Fibroblast of lung (primary cell): ENCODE measurements around the gene PNPO.

Source experiments
- EZH2 ChIP-seq: IDR thresholded peaks from 2 replicates; pipeline ENCODE4 v1.5.1; 2012; ENCODE audit warnings: low read length, control low read depth, mild to moderate bottlenecking; ENCODE audit errors: missing control alignments
- TF ChIP-seq, protein P1 (sequence below), 2 donors: IDR thresholded peaks in 1 of 2; conservative IDR thresholded peaks in 1 of 2; 1 replicate in 1 of 2; 2 replicates in 1 of 2; pipeline ENCODE4 v1.5.1; 2011 to 2012; ENCODE audit warnings: low read length in 2 of 2, control low read depth in 1 of 2, inconsistent platforms in 1 of 2, low read depth in 1 of 2, mild to moderate bottlenecking in 1 of 2

DNA sequence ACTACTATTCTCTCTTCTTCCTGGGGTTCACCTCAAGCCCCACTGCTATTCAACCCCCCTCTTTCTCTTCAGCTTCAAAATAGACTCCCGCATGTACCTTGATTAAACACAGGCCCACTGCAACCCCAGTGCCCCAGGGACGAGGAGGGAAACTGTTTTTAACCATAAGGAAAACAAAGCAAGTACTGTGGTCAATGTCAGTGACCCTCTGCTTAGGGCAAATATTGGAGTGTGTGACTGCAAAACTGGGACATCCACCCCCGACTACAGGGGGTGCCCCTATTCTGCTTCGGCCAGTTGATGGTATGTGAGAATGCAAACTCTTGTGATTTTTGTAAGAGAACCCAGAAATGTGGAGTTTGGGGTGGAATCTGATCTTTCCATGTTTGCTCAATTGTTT, 9.5 kb upstream of the PNPO start:
- TF ChIP-seq, protein P1, sequence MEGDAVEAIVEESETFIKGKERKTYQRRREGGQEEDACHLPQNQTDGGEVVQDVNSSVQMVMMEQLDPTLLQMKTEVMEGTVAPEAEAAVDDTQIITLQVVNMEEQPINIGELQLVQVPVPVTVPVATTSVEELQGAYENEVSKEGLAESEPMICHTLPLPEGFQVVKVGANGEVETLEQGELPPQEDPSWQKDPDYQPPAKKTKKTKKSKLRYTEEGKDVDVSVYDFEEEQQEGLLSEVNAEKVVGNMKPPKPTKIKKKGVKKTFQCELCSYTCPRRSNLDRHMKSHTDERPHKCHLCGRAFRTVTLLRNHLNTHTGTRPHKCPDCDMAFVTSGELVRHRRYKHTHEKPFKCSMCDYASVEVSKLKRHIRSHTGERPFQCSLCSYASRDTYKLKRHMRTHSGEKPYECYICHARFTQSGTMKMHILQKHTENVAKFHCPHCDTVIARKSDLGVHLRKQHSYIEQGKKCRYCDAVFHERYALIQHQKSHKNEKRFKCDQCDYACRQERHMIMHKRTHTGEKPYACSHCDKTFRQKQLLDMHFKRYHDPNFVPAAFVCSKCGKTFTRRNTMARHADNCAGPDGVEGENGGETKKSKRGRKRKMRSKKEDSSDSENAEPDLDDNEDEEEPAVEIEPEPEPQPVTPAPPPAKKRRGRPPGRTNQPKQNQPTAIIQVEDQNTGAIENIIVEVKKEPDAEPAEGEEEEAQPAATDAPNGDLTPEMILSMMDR (conservative IDR thresholded peaks at IDR 0.05 in 1 of 2, IDR thresholded peaks at IDR 0.05 in 1 of 2; ENCODE audit: low read depth in 1 of 2, low read length in 2 of 2) = no peak
- TF ChIP-seq EZH2 = no peak
